HUES64 (cell line): ENCODE measurements around the gene PIP5K1B.

Experiments
- H3K27ac ChIP-seq: 2 replicates; pipeline ENCODE4 v1.7.0; 2013; ENCODE audit warnings: low read depth, low read length, inconsistent platforms
- H3K27me3 ChIP-seq: 2 replicates; pipeline ENCODE4 v1.6.1; 2013; ENCODE audit warnings: mild to moderate bottlenecking, low read length; ENCODE audit not compliant: insufficient read depth
- H3K36me3 ChIP-seq: 2 replicates; pipeline ENCODE4 v1.6.1; 2013; ENCODE audit warnings: mild to moderate bottlenecking, low read length; ENCODE audit not compliant: insufficient read depth
- H3K4me1 ChIP-seq: 2 replicates; pipeline ENCODE4 v1.6.1; 2013; ENCODE audit warnings: mild to moderate bottlenecking, low read length, moderate library complexity; ENCODE audit not compliant: insufficient read depth
- H3K4me3 ChIP-seq: 2 replicates; pipeline ENCODE4 v1.5.1; 2013; ENCODE audit warnings: mild to moderate bottlenecking, low read length, moderate library complexity
- H3K9ac ChIP-seq: 2 replicates; pipeline ENCODE4 v1.6.1; 2013; ENCODE audit warnings: mild to moderate bottlenecking, low read depth, low read length
- H3K9me3 ChIP-seq: 2 replicates; pipeline ENCODE4 v1.6.1; 2013; ENCODE audit warnings: low read depth, low read length; ENCODE audit not compliant: insufficient read depth
- WGBS: fragments of 150-250, 120-280 bp; methylation state at CpG from one replicate; pipeline ENCODE4 v1.1.7; 2013; ENCODE audit warnings: missing lambda C conversion rate; 5-methylcytosine and 5-hydroxymethylcytosine counted together

PIP5K1B gene

GRCh38 chr9:68795411-68795810, 90.4 kb downstream of the PIP5K1B start:
- H3K27ac ChIP-seq = no peak overlapping the region
- H3K27me3 ChIP-seq = no peaks in the 10 kb centered on the region
- H3K4me1 ChIP-seq = no peaks in the 10 kb centered on the region
- no peaks in the 10 kb centered on the region for H3K36me3 ChIP-seq
- WGBS = 100% methylated on average over 1 of the region's 2 CpGs
- H3K9me3 ChIP-seq = no peaks in the 10 kb centered on the region
- no peak overlapping the region for H3K4me3 ChIP-seq
- no peak overlapping the region for H3K9ac ChIP-seq

DNA sequence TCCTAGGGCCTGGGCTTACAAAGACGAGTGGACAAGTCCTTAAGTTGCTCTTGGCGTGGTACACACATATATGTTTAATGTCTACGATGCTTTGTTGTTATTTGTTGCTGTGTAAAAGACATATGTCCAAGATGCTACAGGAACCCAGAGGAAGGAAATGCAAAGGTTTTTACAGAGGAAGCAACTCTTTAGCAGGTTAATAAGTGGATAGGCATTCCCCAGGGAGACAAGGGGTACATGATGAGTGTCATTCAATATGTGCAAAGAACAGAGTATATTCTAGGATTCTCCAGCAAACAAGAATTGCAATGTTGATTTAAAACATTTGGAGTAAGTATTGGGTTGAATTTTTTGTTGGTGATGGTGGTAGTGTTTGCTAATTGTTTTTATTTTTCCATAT, 92.1 kb downstream of the PIP5K1B start:
- no peaks in the 10 kb centered on the region for H3K27me3 ChIP-seq
- WGBS = 95% methylated on average over 3 of the region's 3 CpGs
- no peak overlapping the region for H3K27ac ChIP-seq

DNA sequence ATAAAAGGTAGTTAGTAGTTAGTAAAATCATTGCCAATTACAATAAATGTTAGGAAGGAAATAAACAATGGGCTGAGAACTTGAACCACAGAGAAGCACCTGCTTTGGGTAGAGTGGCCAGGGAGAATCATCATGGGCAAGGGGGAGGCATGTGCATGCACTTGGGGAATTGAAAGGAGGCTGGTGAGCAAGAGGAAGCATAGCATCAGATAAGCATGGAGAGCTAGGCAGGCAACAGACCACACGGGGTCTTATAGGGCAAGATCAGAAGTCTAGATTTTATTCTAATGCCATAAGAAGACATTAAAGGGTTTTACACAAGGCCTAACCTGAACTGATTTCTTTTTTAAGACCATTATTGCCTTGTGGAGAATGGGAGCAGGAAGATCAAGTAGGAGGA, 93.4 kb downstream of the PIP5K1B start:
- Histone ChIP-seq H3K27ac (no peak overlapping the region), H3K4me1 (no peaks in the 10 kb centered on the region), H3K27me3 (no peaks in the 10 kb centered on the region), H3K36me3 (no peaks in the 10 kb centered on the region), H3K4me3 (no peak overlapping the region), H3K9ac (no peak overlapping the region), H3K9me3 (no peaks in the 10 kb centered on the region)
- 93% methylated on average over 1 of the region's 1 CpG for WGBS

More for the DNA sequence above, 92.1 kb downstream of the PIP5K1B start:
- H3K36me3 ChIP-seq = no peaks in the 10 kb centered on the region
- H3K4me1 ChIP-seq = no peaks in the 10 kb centered on the region
- H3K9ac ChIP-seq = no peak overlapping the region
- H3K4me3 ChIP-seq = no peak overlapping the region
- no peaks in the 10 kb centered on the region for H3K9me3 ChIP-seq

DNA sequence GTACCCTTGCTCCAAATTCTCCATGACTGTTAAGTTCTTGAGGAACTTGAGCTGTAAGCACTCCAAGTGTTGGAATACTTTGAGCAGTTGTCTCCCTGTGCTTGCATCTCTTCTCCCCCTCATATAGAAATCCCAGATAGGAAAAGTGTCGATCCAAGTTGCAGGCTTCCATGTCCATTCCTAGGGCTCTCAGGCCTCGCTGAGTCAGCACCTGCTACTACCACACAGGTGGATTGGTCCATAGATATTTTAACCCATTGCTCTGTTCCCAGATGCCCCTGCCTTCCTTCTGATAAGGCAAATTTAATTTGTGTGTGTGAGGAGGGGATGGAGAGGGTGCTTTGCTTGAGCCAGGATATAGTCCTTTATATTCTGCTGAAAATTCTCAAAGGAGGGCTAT, 95.8 kb downstream of the PIP5K1B start:
- H3K9me3 ChIP-seq = no peaks in the 10 kb centered on the region
- H3K27me3 ChIP-seq = no peaks in the 10 kb centered on the region
- no peaks in the 10 kb centered on the region for H3K36me3 ChIP-seq
- H3K9ac ChIP-seq = no peak overlapping the region
- H3K4me1 ChIP-seq = no peaks in the 10 kb centered on the region
- 87% methylated on average over 2 of the region's 2 CpGs for WGBS
- no peak overlapping the region for H3K27ac ChIP-seq
- H3K4me3 ChIP-seq = no peak overlapping the region

DNA sequence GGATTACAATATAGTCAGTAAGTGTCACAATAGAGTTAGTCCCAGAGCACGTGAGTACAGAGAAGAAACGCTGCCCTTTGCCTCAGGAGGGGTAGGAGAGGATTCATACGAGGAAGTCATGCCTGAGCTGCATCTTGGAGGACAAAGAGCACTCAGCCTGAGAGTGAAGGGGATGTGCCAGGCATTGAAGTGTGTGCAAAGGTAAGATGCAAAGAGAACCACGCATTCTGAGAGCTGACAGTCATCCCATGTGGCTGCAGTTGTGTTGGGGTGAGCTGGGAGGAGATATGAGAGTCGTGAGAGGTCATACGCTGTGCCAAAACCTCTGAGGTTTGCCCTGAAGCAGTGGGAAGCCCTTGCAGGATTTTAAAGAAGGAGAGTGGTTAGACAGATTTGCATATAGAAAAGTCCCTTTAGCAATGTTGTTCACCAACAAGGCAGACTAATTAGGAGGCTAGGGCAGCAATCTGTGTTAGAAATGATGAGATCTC, 97.5 kb downstream of the PIP5K1B start:
- no peaks in the 10 kb centered on the region for H3K9me3 ChIP-seq
- H3K27me3 ChIP-seq = no peaks in the 10 kb centered on the region
- no peak overlapping the region for H3K9ac ChIP-seq
- WGBS = 79% methylated on average over 6 of the region's 6 CpGs
- H3K4me3 ChIP-seq = no peak overlapping the region
- H3K36me3 ChIP-seq = no peaks in the 10 kb centered on the region
- no peak overlapping the region for H3K27ac ChIP-seq
- H3K4me1 ChIP-seq = peaks cover 6% of the 10 kb centered on the region; the same call in 1 of the 2 replicates

GRCh38 chr9:68804911-68805889, 100.2 kb downstream of the PIP5K1B start:
- no peaks in the 10 kb centered on the region for H3K36me3 ChIP-seq
- WGBS = 93% methylated on average over 11 of the region's 11 CpGs
- peaks cover 6% of the 10 kb centered on the region; the same call in 1 of the 2 replicates for H3K4me1 ChIP-seq
- no peak overlapping the region for H3K4me3 ChIP-seq
- no peaks in the 10 kb centered on the region for H3K27me3 ChIP-seq
- no peaks in the 10 kb centered on the region for H3K9me3 ChIP-seq
- H3K27ac ChIP-seq = no peak overlapping the region
- H3K9ac ChIP-seq = no peak overlapping the region

DNA sequence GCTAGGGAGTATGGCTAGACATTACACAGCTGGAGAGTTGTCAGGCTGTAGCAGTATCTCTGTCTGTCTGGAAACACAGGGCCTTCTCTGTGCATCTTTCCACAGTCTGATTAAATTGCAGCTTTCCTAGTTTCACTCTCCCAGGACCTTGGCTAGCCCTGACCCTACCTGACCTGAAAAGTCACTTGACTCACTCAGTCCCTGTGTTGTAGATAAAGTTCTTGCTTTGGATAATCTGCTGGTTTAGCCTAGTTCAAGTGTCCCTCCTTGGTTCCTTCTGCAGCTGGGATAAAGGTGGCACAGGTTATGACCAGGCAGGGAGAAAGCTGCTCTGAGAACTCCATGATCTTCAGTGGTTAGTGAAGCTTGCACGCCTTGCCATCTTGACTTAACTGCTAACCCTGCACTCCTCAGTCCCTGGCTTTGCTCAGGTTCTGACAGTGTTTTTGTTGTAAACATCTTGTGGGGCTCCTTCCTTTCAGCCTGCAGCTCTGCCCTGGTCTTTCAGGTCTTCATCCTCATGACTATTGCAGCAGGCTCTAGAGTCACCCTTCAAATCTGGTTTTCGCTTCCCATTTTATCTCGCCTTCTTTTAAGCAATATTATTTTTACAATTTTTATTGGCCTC, 101.0 kb downstream of the PIP5K1B start:
- H3K9ac ChIP-seq = no peak overlapping the region
- no peaks in the 10 kb centered on the region for H3K27me3 ChIP-seq
- no peaks in the 10 kb centered on the region for H3K9me3 ChIP-seq
- 94% methylated on average over 3 of the region's 3 CpGs for WGBS
- no peaks in the 10 kb centered on the region for H3K36me3 ChIP-seq
- H3K4me1 ChIP-seq = peaks cover 6% of the 10 kb centered on the region; the same call in 1 of the 2 replicates
- H3K4me3 ChIP-seq = no peak overlapping the region
- no peak overlapping the region for H3K27ac ChIP-seq

- no peaks in the 10 kb centered on the region for H3K36me3 ChIP-seq
- H3K27ac ChIP-seq = no peak overlapping the region
- H3K4me3 ChIP-seq = no peak overlapping the region
- H3K4me1 ChIP-seq = peaks cover 6% of the 10 kb centered on the region; the same call in 1 of the 2 replicates
- no peak overlapping the region for H3K9ac ChIP-seq
- 95% methylated on average over 3 of the region's 6 CpGs for WGBS
- no peaks in the 10 kb centered on the region for H3K9me3 ChIP-seq
- H3K27me3 ChIP-seq = no peaks in the 10 kb centered on the region
Measured at GRCh38 chr9:68808338-68808890, 103.4 kb downstream of the PIP5K1B start.

DNA sequence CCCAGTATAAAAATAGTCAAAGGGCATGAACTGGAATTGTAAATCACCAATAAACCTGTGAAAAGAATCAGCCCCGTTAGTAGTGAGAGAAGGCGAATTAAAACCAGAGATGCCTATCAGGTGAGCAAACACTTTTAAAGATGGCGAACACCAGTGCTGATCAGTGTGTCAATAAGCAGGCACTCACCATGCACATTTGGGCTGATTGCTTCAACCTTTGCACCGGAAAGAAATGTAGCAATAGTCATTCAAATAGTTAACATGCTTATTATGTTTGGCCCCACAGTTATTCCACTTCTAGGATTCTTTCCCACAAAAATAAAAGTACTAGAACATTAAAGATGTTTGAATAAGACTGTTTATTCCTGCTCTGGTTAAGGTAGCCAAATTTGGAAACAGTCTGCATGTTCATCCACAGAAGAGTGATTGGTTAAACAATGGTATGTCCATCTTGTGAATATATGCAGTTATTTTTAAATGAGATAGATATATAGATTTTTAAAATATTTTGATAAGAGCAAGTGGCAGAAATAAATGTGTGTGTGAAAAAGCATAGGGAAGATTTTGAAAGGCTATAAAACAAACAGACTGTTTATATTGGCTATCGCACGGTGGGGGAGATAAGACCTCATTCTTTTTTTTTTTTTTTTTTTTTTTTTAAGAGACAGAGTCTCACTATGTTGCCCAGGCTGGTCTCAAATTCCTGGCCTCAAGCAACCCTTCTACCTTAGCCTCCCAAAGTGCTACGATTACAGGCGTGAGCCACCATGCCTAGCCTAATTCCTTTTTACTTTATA, 112.2 kb downstream of the PIP5K1B start:
- no peak overlapping the region for H3K4me3 ChIP-seq
- no peaks in the 10 kb centered on the region for H3K36me3 ChIP-seq
- H3K4me1 ChIP-seq = no peaks in the 10 kb centered on the region
- no peak overlapping the region for H3K9ac ChIP-seq
- no peak overlapping the region for H3K27ac ChIP-seq
- H3K27me3 ChIP-seq = no peaks in the 10 kb centered on the region
- no peaks in the 10 kb centered on the region for H3K9me3 ChIP-seq
- WGBS = 92% methylated on average over 8 of the region's 8 CpGs

DNA sequence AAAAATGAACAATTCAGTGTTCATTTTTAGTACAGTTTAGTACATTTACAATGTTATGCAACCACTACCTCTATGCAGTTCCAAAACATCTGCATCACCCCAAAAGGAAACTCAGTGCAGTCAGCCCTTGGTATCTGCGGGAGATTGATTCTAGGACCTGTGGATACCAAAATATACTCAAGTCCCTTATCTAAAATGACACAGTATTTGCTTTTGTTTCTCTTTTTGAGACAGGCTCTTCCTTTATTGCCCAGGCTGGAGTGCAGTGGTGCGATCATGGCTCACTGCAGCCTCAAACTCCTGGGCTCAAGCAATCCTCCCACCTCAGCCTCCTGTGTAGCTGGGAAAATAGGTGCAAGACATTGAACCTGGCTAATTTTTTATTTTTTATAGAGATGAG, 114.0 kb downstream of the PIP5K1B start:
- no peak overlapping the region for H3K27ac ChIP-seq
- no peak overlapping the region for H3K9ac ChIP-seq
- H3K9me3 ChIP-seq = no peaks in the 10 kb centered on the region
- H3K4me3 ChIP-seq = no peak overlapping the region
- WGBS = 100% methylated on average over 2 of the region's 2 CpGs
- H3K27me3 ChIP-seq = no peaks in the 10 kb centered on the region
- H3K36me3 ChIP-seq = no peaks in the 10 kb centered on the region
- H3K4me1 ChIP-seq = no peaks in the 10 kb centered on the region
